Colonic mucosa (tissue), 4 donors: ENCODE results near the gene SDCBP2. TPM values are rescaled to one million over a fixed set of nuclear protein-coding genes. Genes with fewer than 3 reads are reported as not detected.

Experiments used
- DNase-seq: peaks from one replicate; pipeline ENCODE4 v3.0.0-alpha.2; 2020
- H3K27ac ChIP-seq: fragments of 200-600 bp; one replicate; pipeline ENCODE4 v1.8.0; 2021
- H3K27me3 ChIP-seq: fragments of 200-600 bp; one replicate; pipeline ENCODE4 v1.8.0; 2021
- H3K36me3 ChIP-seq: fragments of 200-600 bp; one replicate; pipeline ENCODE4 v1.8.0; 2021
- H3K4me1 ChIP-seq: fragments of 200-600 bp; one replicate; pipeline ENCODE4 v1.8.0; 2021; ENCODE audit warnings: mild to moderate bottlenecking
- H3K4me3 ChIP-seq: fragments of 200-600 bp; one replicate; pipeline ENCODE4 v1.8.0; 2021
- H3K9ac ChIP-seq, 2 donors: one replicate each; pipeline ENCODE4 v1.7.0; 2013; ENCODE audit warnings: control low read depth in 2 of 2, low read depth in 2 of 2, low read length in 2 of 2
- H3K9me3 ChIP-seq: fragments of 200-600 bp; one replicate; pipeline ENCODE4 v1.8.0; 2021
- CTCF ChIP-seq: fragments of 200-600 bp; IDR thresholded peaks from one replicate; pipeline ENCODE4 v1.8.0; 2022; ENCODE audit warnings: antibody characterized with exemption, mild to moderate bottlenecking
- intact Hi-C: fragments of 100-400 bp; cut with DNase I; formaldehyde crosslinking; loops from one replicate; pipeline ENCODE4 v1.14.1; 2022
- total RNA-seq, 2 donors: library from RNA; stranded (reverse); fragmentation: NEBNext Ultra II Directional in 1 of 2; extraction: Animal tissue kit (Norgen Biotek cat#: 25700) in 1 of 2; gene quantifications; one replicate each; pipeline ENCODE4 v1.2.1, GENCODE V29; 2021
- donor health status: healthy.
- donor health status: DM: no; HTN: no; CAD: no.
- donor health status: DM: no; HTN: no; CAD: no.

SDCBP2 gene
- total RNA-seq, 2 donors from 2014 or later: 202 to 345 TPM

DNA sequence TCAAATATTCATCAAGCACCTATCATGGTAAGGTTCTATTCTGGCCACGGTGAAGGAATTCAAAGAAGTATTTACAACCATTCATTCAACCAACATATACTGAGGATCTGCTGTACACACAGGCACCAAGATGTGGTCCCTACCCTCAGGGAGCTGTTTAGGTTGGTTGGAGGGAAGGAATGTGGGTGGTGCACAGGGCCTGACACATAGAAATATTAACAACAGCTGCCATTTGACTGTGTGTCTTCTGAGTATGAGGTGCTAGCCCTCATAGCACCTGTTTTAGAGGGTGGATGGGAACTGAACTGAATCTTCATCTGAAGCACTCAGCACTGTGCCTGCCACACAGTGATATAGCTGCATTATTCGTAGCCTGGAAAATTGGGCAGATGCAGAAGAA is 55.6 kb downstream of the SDCBP2 start:
- no peaks in the 10 kb centered on the region for H3K27me3 ChIP-seq
- no peaks in the 10 kb centered on the region for H3K4me1 ChIP-seq
- no peak for TF ChIP-seq CTCF
- no peaks in the 10 kb centered on the region for H3K9me3 ChIP-seq
- no peak for DNase-seq
- intact Hi-C loops: no loop called here
- no peaks in the 10 kb centered on the region for H3K36me3 ChIP-seq
- H3K27ac ChIP-seq: no peak overlapping the region
- no peak overlapping the region for H3K9ac ChIP-seq
- no peak overlapping the region for H3K4me3 ChIP-seq

DNA sequence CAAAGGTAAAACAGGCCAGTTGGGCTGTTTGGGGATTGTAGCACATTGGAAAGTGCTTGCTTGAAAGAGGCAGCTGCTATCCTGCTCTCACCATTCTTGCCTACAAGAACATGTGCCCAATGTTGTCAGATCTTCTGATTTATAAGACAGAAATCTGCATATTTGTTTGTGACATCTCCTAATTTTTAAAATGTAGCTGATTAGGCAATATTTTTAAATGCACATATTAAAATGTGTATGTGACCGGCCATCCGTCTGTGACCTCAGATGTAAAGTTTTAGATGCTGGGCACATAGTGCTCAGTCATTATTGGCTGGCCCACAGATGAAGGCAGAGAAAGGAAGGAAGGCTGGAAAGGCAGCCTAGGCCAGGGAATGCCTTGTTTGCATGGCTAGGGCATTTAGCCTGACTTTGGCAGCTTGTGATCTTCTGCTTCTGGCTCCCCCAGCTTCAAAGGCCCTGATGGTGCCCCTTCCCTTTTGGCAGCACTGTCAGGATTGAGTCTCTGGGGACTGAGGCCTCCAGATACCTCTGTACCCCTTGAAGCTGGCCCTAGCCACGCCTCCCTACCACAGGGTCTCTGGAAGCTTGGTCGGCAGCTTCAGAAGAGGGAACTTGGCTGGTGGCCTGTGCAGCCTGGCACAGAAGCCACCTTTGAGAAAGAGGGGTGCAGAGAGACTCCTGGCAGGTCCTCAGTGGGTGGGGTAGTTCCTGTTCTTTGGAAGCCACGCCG is 56.4 kb downstream of the SDCBP2 start:
- Histone ChIP-seq H3K4me1 (no peaks in the 10 kb centered on the region), H3K36me3 (no peaks in the 10 kb centered on the region), H3K4me3 (no peak overlapping the region), H3K27me3 (no peaks in the 10 kb centered on the region), H3K27ac (no peak overlapping the region), H3K9ac (no peak overlapping the region), H3K9me3 (no peaks in the 10 kb centered on the region)
- intact Hi-C loops: no loop called here
- DNase-seq: no peak
- no peak for TF ChIP-seq CTCF

GRCh38 chr20:1269850-1270249 is 59.1 kb downstream of the SDCBP2 start:
- no peaks in the 10 kb centered on the region for H3K36me3 ChIP-seq
- no peak for TF ChIP-seq CTCF
- H3K4me3 ChIP-seq: no peak overlapping the region
- no peaks in the 10 kb centered on the region for H3K4me1 ChIP-seq
- DNase-seq: no peak
- intact Hi-C loops: no loop called here
- H3K9me3 ChIP-seq: no peaks in the 10 kb centered on the region
- H3K9ac ChIP-seq: no peak overlapping the region
- no peak overlapping the region for H3K27ac ChIP-seq
- no peaks in the 10 kb centered on the region for H3K27me3 ChIP-seq

DNA sequence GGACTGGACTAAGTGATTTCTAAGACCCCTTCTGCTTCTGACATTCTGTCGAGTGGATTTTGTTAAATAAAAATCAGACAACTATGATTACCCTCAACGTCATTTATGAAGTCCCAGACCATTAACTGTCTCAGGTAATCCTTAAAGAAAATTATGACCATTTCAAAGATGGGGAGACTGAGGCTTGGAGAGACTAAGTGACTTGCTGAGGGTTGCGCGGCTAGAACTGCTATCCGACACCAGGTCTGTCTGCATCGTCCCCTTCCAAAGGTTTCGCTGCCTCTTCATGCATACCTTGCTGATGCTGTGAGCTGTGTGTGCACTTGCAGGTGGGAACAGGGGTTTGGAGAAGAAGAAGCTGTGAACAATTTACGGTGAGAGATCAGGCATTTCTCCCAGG is 59.7 kb downstream of the SDCBP2 start:
- Histone ChIP-seq H3K9me3 (no peaks in the 10 kb centered on the region), H3K9ac (no peak overlapping the region)
- intact Hi-C loops: no loop called here

DNA sequence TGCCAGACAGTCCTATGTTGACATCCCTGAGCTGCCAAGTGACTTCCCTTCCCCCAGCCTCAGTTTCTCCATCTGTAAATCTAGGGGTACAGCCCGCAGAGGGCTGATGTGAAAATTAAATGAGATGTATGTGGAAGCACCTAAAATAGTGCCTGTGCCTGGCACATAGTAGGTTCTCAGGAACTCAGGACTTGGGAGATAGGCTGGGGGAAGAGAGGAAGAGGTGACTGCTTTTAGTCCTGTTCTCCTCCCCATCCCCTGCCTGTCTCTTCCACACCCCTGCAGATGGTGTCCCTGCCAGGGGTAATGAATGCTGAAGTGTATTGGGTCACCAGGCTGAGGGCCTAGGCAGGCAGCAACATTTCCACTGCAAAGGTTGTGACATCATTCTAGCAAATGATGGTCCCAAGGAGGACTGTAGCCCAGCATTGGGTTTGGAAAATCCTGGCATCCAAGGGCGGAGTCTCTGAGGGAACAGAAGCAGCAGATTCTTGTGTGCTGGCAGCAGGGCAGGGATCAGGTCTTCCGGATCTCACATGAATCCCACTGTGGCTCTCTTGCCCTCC is 61.0 kb downstream of the SDCBP2 start:
- no peak for TF ChIP-seq CTCF
- Histone ChIP-seq H3K27me3 (no peaks in the 10 kb centered on the region), H3K36me3 (no peaks in the 10 kb centered on the region), H3K27ac (no peak overlapping the region), H3K9me3 (no peaks in the 10 kb centered on the region), H3K4me3 (no peak overlapping the region), H3K9ac (no peak overlapping the region), H3K4me1 (no peaks in the 10 kb centered on the region)
- DNase-seq: no peak
- intact Hi-C loops: no loop called here

More for the DNA sequence above, 59.7 kb downstream of the SDCBP2 start:
- DNase-seq: no peak
- Histone ChIP-seq H3K27me3 (no peaks in the 10 kb centered on the region), H3K4me1 (no peaks in the 10 kb centered on the region), H3K4me3 (no peak overlapping the region), H3K27ac (no peak overlapping the region), H3K36me3 (no peaks in the 10 kb centered on the region)
- TF ChIP-seq CTCF: no peak
